Measurements from ENCODE around the gene ATF7. TPM values are rescaled to one million over a fixed set of nuclear protein-coding genes. Genes with fewer than 3 reads are reported as not detected.
"Not testable (repeated sequence)": the region's sequence is repeated elsewhere in the genome, so short reads cannot be mapped to it uniquely, and the experiment has no call there.

Gene ATF7
- polyA plus RNA-seq, 1 donor: 54.4 TPM

GRCh38 chr12:53626702-53627169 is 554 bp upstream of the ATF7 start:
- no peak for DNase-seq

- DNase-seq: no peak
Observed at GRCh38 chr12:53625373-53625945, 723 bp downstream of the ATF7 start.

DNA sequence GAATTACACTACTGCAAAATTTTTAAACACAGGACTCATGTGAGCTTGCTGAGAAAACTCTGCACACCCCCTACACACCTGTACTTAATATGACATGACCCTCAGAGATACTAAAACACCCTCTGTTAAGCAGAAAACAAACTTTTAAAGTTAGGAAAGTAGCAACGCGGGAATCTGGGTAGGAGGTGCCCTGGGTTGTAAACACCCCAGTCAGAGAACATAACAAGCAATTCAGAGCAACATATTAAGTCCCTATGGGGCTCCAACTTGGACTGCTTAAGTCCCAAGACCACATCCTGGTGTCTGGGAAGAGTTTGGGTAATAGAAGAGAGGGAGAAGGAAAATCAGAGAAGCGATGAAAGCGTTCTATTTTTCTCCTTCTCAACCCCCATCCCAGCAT is 1.2 kb downstream of the ATF7 start:
- no peak for DNase-seq

GRCh38 chr12:53624458-53624857 is 1.7 kb downstream of the ATF7 start:
- DNase-seq: no peak

- peak; percentile 62 for DNase-seq
Observed at GRCh38 chr12:53623548-53624385, 2.4 kb downstream of the ATF7 start.

DNA sequence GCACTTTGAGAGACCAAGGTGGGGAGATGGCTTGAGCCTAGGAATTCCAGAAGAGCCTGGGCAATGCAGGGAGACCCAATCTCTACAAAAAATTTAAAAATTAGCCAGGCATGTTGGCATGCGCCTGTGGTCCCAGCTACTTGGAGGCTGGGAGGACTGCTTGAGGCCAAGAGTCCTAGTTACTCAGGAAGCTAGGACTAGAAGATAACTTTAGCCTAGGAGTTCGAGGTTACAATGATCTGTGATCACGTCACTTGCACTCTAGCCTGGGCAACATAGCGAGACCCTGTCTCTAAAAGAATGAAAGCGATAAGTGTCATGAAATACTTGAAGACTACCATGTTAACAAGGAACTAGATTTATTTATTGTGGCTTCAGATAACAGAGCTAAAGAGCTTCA is 3.5 kb downstream of the ATF7 start:
- DNase-seq: no peak

GRCh38 chr12:53618275-53618674 is 7.9 kb downstream of the ATF7 start:
- DNase-seq: no peak

DNA sequence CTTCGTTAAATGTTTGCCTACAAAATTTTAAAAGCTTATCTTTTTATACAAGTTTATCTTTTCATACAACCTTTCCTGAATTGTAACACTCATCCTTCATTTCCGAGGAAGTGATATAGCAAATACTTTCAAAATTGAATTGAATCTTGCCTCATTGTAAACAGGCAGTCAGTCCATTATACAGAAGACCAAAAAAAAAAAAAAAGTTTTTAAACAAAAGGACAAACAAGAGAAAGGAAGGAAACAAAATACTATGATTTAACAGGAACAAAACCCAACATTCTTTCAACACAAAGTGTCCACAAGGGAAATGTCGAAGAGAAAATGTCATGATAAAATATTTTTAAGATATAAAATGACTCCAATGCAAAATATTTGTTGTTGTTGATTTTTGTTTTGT is 8.5 kb downstream of the ATF7 start:
- no peak for DNase-seq

DNA sequence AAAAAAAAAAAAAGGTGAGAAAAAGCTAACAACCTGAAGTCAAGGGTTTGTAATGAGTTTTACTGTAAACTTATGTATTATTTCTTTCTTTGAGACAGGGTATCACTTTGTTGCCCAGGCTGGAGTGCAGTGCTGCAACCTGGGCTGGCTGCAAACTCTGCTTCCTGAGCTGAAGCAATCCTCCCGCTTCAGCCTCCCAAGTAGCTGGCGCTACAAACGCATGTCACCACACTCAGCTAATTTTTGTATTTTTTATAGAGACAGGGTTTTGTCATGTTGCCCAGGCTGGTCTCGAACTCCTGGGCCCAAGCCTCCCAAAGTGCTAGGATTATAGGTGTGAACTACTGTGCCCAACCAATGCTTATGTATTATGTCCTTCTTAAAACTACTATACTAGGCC is 9.2 kb downstream of the ATF7 start:
- DNase-seq: no peak

GRCh38 chr12:53613821-53614220 is 12.4 kb downstream of the ATF7 start:
- DNase-seq: no peak

- DNase-seq: no peak
Observed at GRCh38 chr12:53612978-53613377, 13.2 kb downstream of the ATF7 start.

GRCh38 chr12:53611304-53611703 is 14.9 kb downstream of the ATF7 start:
- no peak for DNase-seq

DNA sequence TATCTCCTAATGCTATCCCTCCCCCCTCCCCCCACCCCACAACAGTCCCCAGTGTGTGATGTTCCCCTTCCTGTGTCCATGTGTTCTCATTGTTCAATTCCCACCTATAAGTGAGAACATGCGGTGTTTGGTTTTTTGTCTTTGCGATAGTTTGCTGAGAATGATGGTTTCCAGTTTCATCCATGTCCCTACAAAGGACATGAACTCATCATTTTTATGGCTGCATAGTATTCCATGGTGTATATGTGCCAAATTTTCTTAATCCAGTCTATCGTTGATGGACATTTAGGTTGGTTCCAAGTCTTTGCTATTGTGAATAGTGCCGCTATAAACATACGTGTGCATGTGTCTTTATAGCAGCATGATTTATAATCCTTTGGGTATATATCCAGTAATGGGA is 19.5 kb downstream of the ATF7 start:
- not testable (repeated sequence) for DNase-seq

DNA sequence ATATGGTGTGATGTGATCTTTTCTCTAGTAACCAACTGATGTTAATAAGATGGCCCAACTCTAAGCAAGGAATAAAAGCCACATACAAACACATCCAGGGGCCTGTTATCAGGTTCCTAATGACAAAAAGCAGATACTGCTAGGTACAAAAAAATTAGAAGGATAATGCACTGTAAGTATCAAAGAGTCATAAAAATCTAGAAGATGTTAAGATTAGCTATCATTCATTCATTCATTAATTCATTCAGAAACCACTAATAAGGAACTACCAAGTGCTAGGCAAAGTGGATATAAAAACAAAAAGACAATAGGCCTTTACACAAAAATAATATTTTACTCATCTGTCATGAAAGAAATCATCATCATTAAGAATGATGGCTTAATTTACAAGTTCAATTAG is 21.6 kb downstream of the ATF7 start:
- no peak for DNase-seq

- DNase-seq: no peak
Observed at GRCh38 chr12:53603804-53604203, 22.4 kb downstream of the ATF7 start.

GRCh38 chr12:53603196-53603595 is 23.0 kb downstream of the ATF7 start:
- DNase-seq: no peak

GRCh38 chr12:53602176-53602864 is 23.9 kb downstream of the ATF7 start:
- no peak for DNase-seq

DNA sequence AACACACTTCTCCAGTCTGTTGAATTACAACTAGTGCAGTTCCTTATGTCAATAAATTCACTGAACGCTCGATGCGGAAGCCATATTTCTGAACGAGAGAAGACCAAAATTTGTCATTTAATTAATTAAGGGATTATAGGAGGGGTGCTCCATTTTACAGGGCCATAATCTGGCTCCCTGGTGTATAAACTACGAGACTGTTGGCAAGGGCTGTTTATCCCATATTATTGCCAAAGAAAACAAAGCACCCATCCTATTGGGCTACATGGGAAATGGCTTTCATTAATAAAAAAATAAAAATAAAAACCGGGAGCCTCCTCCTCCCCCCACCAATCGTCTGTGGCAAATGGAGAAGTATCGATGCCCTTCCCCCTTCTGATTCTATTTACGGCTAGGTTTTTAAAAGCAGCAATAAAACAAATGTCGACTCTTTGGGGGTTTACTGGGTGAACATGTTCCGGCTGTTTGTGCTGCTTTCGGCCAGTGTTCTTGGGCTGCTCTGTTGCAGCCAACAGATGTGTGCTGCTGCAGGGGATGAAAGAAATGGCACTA is 24.8 kb downstream of the ATF7 start:
- DNase-seq: no peak

DNA sequence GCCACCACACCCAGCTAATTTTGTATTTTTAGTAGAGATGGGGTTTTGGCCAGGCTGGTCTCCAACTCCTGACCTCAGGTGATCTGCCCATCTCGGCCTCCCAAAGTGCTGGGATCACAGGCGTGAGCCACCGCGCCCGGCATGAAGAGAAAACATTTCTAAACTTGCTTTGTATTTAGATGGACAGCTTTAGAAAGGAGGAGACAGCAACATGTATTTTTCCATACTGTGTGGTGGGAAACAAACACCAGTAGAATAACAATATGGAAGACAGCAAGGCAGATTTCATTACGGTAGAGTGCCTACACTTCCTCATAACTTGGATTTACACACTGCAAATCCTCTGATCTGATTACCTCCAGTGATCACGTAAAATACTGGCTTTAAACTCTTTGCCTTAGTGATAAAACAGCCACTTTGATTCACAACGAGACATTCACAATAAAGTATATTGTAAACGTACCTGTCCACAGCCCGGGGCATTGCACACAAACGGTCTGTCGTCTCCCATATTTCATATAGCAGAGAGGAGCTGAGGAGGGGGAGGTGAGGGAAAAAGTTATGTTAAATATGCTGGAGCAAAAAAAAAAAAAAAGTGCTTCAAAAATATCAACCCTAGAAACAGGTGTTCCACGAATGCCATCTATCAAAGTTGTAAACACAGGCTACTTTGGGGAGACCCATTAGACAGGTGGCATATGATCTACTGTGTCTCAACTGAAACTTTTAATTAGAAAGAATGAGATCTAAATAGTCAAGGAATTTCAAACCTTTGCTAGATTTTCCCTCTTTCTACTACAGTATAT is 25.5 kb downstream of the ATF7 start:
- no peak for DNase-seq

GRCh38 chr12:53599579-53599978 is 26.6 kb downstream of the ATF7 start:
- no peak for DNase-seq

DNA sequence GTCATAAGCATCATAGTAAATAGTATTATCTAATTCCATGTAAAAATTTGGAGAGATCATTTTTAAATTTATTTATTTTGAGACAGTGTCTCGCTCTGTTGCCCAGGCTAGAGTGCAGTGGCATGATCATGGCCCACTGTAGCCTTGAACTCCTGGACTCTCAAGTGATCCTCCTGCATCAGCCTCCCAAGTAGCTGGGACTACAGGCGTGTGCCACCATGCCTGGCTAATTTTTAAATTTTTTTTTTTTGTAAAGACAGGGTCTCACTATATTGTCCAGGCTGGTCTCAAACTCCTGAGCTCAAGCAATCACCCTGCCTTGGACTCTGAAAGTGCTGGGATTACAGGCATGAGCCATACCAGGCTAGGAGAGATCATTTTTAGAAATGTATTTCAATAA is 27.2 kb downstream of the ATF7 start:
- DNase-seq: not testable (repeated sequence)

DNA sequence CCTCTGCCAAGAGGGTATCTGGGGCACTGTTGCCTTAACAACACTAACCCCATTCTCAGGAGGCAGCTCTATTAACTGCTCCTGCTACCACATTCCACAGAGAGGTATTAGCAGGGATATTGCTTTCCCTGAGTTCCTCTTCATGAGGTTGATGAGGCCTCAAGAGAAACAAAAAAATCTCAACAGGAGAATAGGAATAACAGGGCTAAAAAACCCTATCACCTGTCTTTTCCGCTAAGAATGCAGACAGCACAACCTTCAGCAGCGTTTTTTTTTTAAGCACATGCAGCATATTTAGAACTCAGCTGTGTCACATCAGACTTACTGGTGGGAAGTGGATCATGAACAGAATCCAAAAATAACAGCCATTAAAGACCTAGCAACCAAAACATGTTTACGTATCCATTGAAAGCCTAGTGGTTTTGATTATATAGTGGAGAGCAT is 29.2 kb downstream of the ATF7 start:
- peak; percentile 69 for DNase-seq

All from hindlimb muscle (tissue), 1 donor.